ENCODE results near the gene PM20D2. TPM values are rescaled to one million over a fixed set of nuclear protein-coding genes. Genes with fewer than 3 reads are reported as not detected.

The PM20D2 gene
- total RNA-seq, 1 donor from 2014 or later, result 13.3 TPM

- no peak for DNase-seq (ENCODE audit: missing footprints)
- intact Hi-C loops (cut with DNase I), result no loop called here
- peak; percentile 88 for ATAC-seq
Measured at GRCh38 chr6:89140347-89141156, 5.3 kb upstream of the PM20D2 start.

- intact Hi-C loops (cut with DNase I), result no loop called here
- DNase-seq (ENCODE audit: missing footprints) (no peak), ATAC-seq (no peak)
Measured at GRCh38 chr6:89144354-89144906, 1.4 kb upstream of the PM20D2 start.

GRCh38 chr6:89145091-89145955 lies 532 bp upstream of the PM20D2 start:
- DNase-seq (ENCODE audit: missing footprints) (no peak), ATAC-seq (no peak)
- intact Hi-C loops (cut with DNase I), result loop anchor here (5.0 kb wide), 1 partner anchor 63 kb away; the partner anchor contains the start of gene PNRC1

GRCh38 chr6:89146718-89147700 lies 1.2 kb downstream of the PM20D2 start:
- peak; percentile 47 for ATAC-seq
- intact Hi-C loops (cut with DNase I), result loop anchor here (5.0 kb wide), 1 partner anchor 65 kb away; the partner anchor contains the start of gene PNRC1

GRCh38 chr6:89148016-89148750 lies 2.3 kb downstream of the PM20D2 start:
- intact Hi-C loops (cut with DNase I), result loop anchor here (5.0 kb wide), 1 partner anchor 66 kb away; the partner anchor contains the start of gene PNRC1
- DNase-seq (ENCODE audit: missing footprints) (no peak), ATAC-seq (no peak)

More at GRCh38 chr6:89146718-89147700, 1.2 kb downstream of the PM20D2 start:
- no peak for DNase-seq (ENCODE audit: missing footprints)

- DNase-seq (ENCODE audit: missing footprints) (no peak), ATAC-seq (no peak)
- intact Hi-C loops (cut with DNase I), result no loop called here
Measured at GRCh38 chr6:89154131-89154530, 8.3 kb downstream of the PM20D2 start.

- intact Hi-C loops (cut with DNase I), result no loop called here
- ATAC-seq (no peak), DNase-seq (ENCODE audit: missing footprints) (no peak)
Measured at GRCh38 chr6:89160331-89161092, 14.7 kb downstream of the PM20D2 start.

GRCh38 chr6:89161326-89162046 lies 15.6 kb downstream of the PM20D2 start:
- intact Hi-C loops (cut with DNase I), result no loop called here
- no peak for DNase-seq (ENCODE audit: missing footprints)
- peak; percentile 69 for ATAC-seq

- no peak for DNase-seq (ENCODE audit: missing footprints)
- intact Hi-C loops (cut with DNase I), result no loop called here
- peak; percentile 83 for ATAC-seq
Measured at GRCh38 chr6:89162047-89162371, 16.2 kb downstream of the PM20D2 start.

- ATAC-seq, result no peak
- intact Hi-C loops (cut with DNase I), result no loop called here
- no peak for DNase-seq (ENCODE audit: missing footprints)
Measured at GRCh38 chr6:89172131-89172530, 26.3 kb downstream of the PM20D2 start.

GRCh38 chr6:89173634-89174033 lies 27.8 kb downstream of the PM20D2 start:
- DNase-seq (ENCODE audit: missing footprints) (no peak), ATAC-seq (no peak)
- intact Hi-C loops (cut with DNase I), result no loop called here

- intact Hi-C loops (cut with DNase I), result no loop called here
- ATAC-seq (no peak), DNase-seq (ENCODE audit: missing footprints) (no peak)
Measured at GRCh38 chr6:89180112-89180511, 34.3 kb downstream of the PM20D2 start.

GRCh38 chr6:89180971-89181370 lies 35.1 kb downstream of the PM20D2 start:
- intact Hi-C loops (cut with DNase I), result no loop called here
- DNase-seq (ENCODE audit: missing footprints) (no peak), ATAC-seq (no peak)

GRCh38 chr6:89183294-89183693 lies 37.4 kb downstream of the PM20D2 start:
- ATAC-seq, result no peak
- intact Hi-C loops (cut with DNase I), result no loop called here

GRCh38 chr6:89184344-89184743 lies 38.5 kb downstream of the PM20D2 start:
- ATAC-seq (no peak), DNase-seq (ENCODE audit: missing footprints) (no peak)
- intact Hi-C loops (cut with DNase I), result no loop called here

More at GRCh38 chr6:89183294-89183693, 37.4 kb downstream of the PM20D2 start:
- no peak for DNase-seq (ENCODE audit: missing footprints)

- DNase-seq (ENCODE audit: missing footprints) (no peak), ATAC-seq (peak; percentile 86)
- intact Hi-C loops (cut with DNase I), result no loop called here
Measured at GRCh38 chr6:89186762-89187161, 40.9 kb downstream of the PM20D2 start.

All from Right ventricle myocardium inferior (tissue), 1 donor.